ENCODE data around the gene RNF213. TPM values are rescaled to one million over a fixed set of nuclear protein-coding genes. Genes with fewer than 3 reads are reported as not detected.

RNF213 gene
- total and polyA plus RNA-seq, 2 of the 8 experiments (the other 6 are each of a cell fraction or from before 2014, with no cell fraction given): 33.8 to 62.8 TPM

GRCh38 chr17:80432961-80433550 lies 172.4 kb downstream of the RNF213 start:
- no peak overlapping the region for H3K23ac ChIP-seq (ENCODE audit: insufficient read length)
- no peaks in the 10 kb centered on the region for H3K79me1 ChIP-seq (ENCODE audit: low read depth, low read length)
- no peaks in the 10 kb centered on the region for H3K79me2 ChIP-seq (ENCODE audit: control insufficient read depth in 1 of 2, insufficient read depth in 2 of 2, low read length in 2 of 2)
- H2BK15ac ChIP-seq (ENCODE audit: low read length): no peak overlapping the region
- no peak overlapping the region for H3K4ac ChIP-seq (replicated peaks; ENCODE audit: insufficient read length, low read depth, low read length)
- no peak overlapping the region for H2BK120ac ChIP-seq (replicated peaks; ENCODE audit: low read depth, low read length)
- H3K56ac ChIP-seq (replicated peaks; ENCODE audit: insufficient read length, low read depth, low read length): no peak overlapping the region
- H3K18ac ChIP-seq (ENCODE audit: extremely low read depth, low read length): no peak overlapping the region
- ChIA-PET CTCF (ENCODE audit: partially characterized antibody) (interaction anchor here (1.1 to 1.6 kb wide), 3 partner anchors 8 to 143 kb away, joined by 3 to 4 read pairs (median 4); no protein-coding TSS in a partner anchor), POLR2A (ENCODE audit: partially characterized antibody) (no interaction called here)
- no peak overlapping the region for H3K4me2 ChIP-seq (ENCODE audit: insufficient read depth in 1 of 2, low read depth in 2 of 2, low read length in 2 of 2)
- H3K4me3 ChIP-seq (ENCODE audit: extremely low read depth in 1 of 4, insufficient read depth in 2 of 4, low read depth in 3 of 4, low read length in 4 of 4): no peak overlapping the region
- H3K36me3 ChIP-seq (ENCODE audit: control insufficient read depth in 2 of 4, insufficient read depth in 4 of 4, low read length in 3 of 4): no peaks in the 10 kb centered on the region; a peak in 1 of 8 replicates
- H3K9ac ChIP-seq (replicated peaks in 1 of 4; ENCODE audit: extremely low read depth in 1 of 4, low read depth in 3 of 4, low read length in 3 of 4): no peak overlapping the region
- no peak overlapping the region for H4K5ac ChIP-seq (ENCODE audit: insufficient read length, low read depth, low read length)
- H4K8ac ChIP-seq (ENCODE audit: extremely low read depth, insufficient read depth, low read length): no peak overlapping the region
- H3K9me3 ChIP-seq (ENCODE audit: insufficient read depth in 2 of 2, low read depth in 1 of 2, low read length in 1 of 2): no peaks in the 10 kb centered on the region
- no peak overlapping the region for H3K27ac ChIP-seq (ENCODE audit: low read depth, low read length)
- H2AFZ ChIP-seq (ENCODE audit: low read length): no peak overlapping the region
- H3K23me2 ChIP-seq (ENCODE audit: low read depth, low read length): no peaks in the 10 kb centered on the region
- H3K27me3 ChIP-seq (replicated peaks in 1 of 4; ENCODE audit: control insufficient read depth in 3 of 4, extremely low read depth in 1 of 4, insufficient read depth in 3 of 4, low read length in 3 of 4): peaks cover 0 to 2% (median 0%) of the 10 kb centered on the region in 4 experiments; a peak in 2 of 7 replicates
- no peak overlapping the region for H2AK5ac ChIP-seq (ENCODE audit: low read depth, low read length)
- H4K20me1 ChIP-seq (replicated peaks in 1 of 2; ENCODE audit: control insufficient read depth in 1 of 2, insufficient read depth in 2 of 2, low read length in 2 of 2): peaks cover 0 to 4% of the 10 kb centered on the region in 2 experiments
- WGBS, 2 experiments (ENCODE audit: extremely low coverage in 1 of 2, insufficient coverage in 1 of 2, insufficient read length in 1 of 2, insufficient replicate concordance in 2 of 2, low coverage in 1 of 2, low lambda C conversion rate in 2 of 2, missing lambda C conversion rate in 1 of 2): 78% methylated on average over 5 of the region's 6 CpGs; no CpG with 5 or more reads in 1 of the 2 experiments
- DNase-seq (ENCODE audit: low read depth in 1 of 2, low spot score in 2 of 2) (no peak), FAIRE-seq (no peak)
- no peak overlapping the region for H2BK12ac ChIP-seq (ENCODE audit: low read depth, low read length)
- H3K14ac ChIP-seq (ENCODE audit: insufficient read length): no peak overlapping the region
- H4K91ac ChIP-seq (replicated peaks; ENCODE audit: insufficient read length, low read length): no peak overlapping the region
- no peaks in the 10 kb centered on the region for H3K4me1 ChIP-seq (replicated peaks in 1 of 4; ENCODE audit: control insufficient read depth in 3 of 4, insufficient read depth in 4 of 4, low read length in 3 of 4)
- H2BK5ac ChIP-seq (ENCODE audit: low read depth, low read length): no peak overlapping the region
- H2BK20ac ChIP-seq (ENCODE audit: low read length): no peak overlapping the region
- no peak for TF ChIP-seq RNF2 (IDR thresholded peaks at IDR 0.05; ENCODE audit: borderline replicate concordance, low read depth, low read length, missing control alignments, poor library complexity, severe bottlenecking)
- no peak for TF ChIP-seq BCL11A (IDR thresholded peaks at IDR 0.05; ENCODE audit: low read depth in 2 of 2, low read length in 2 of 2)
- TF ChIP-seq, protein P1, sequence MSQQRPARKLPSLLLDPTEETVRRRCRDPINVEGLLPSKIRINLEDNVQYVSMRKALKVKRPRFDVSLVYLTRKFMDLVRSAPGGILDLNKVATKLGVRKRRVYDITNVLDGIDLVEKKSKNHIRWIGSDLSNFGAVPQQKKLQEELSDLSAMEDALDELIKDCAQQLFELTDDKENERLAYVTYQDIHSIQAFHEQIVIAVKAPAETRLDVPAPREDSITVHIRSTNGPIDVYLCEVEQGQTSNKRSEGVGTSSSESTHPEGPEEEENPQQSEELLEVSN (IDR thresholded peaks at IDR 0.05): no peak
- TF ChIP-seq ATF2 (IDR thresholded peaks at IDR 0.05; ENCODE audit: low read length): no peak
- TF ChIP-seq POLR2A (IDR thresholded peaks at IDR 0.05; ENCODE audit: control extremely low read depth in 1 of 2, low read depth in 2 of 2, low read length in 2 of 2): no peak
- no peak for TF ChIP-seq PHF8 (conservative IDR thresholded peaks at IDR 0.05; ENCODE audit: low read depth, low read length)
- TF ChIP-seq KDM5A (IDR thresholded peaks at IDR 0.05; ENCODE audit: low read length): no peak
- no peak for TF ChIP-seq SP1 (IDR thresholded peaks at IDR 0.05; ENCODE audit: low read depth, low read length)
- no peak for TF ChIP-seq ASH2L (IDR thresholded peaks at IDR 0.05; ENCODE audit: low read length)
- TF ChIP-seq NRF1 (IDR thresholded peaks at IDR 0.05; ENCODE audit: low read depth, low read length): no peak
- TF ChIP-seq EZH2 (IDR thresholded peaks at IDR 0.05; ENCODE audit: low read depth, low read length, severe bottlenecking): no peak

All from H1 (cell line).